ENCODE results near the gene PTPRK. TPM values are rescaled to one million over a fixed set of nuclear protein-coding genes. Genes with fewer than 3 reads are reported as not detected.

Gene PTPRK
- total RNA-seq, 1 experiment from 2014 or later = 34.2 TPM

DNA sequence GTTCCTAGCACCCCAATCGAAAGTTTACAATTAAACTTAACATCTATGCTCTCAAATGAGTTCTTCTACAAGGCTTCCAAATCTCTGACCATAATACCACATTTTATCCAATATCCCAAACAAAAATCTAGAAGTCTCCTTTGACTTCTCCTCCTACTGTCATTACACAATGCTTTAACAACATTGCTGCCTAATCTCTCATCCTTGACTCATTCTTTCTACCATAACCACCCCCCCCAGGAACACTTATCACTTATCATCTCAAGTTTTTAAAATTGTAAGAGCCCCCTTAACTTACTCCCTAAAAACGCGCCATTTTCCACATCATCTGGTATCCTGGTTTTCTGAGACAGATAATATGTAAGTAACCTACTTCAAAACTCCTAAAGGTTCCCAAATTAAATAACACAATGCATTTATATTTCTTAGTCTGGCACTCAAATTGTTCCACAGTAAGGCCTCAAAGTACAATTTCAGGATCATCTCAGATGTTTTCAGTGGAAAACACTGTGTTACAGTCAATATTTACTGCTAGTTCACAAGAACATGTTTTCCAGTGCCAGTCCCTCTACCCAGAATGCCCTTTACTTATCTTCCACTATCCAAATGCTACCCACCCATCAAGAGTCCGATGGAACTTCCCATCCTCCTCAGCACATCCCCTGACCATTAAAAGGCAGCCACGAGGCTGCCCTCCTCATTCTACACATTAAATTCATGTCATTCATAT lies 311.4 kb downstream of the PTPRK start:
- Histone ChIP-seq H3K9me2 (ENCODE audit: insufficient read depth) (no peaks in the 10 kb centered on the region), H3K4me2 (ENCODE audit: low read length) (no peak overlapping the region), H3K9me3 (ENCODE audit: control insufficient read depth in 1 of 2, insufficient read depth in 1 of 2, low read depth in 1 of 2, low read length in 2 of 2) (no peaks in the 10 kb centered on the region), H3K79me2 (ENCODE audit: insufficient read depth, low read length) (no peaks in the 10 kb centered on the region), H4K20me1 (ENCODE audit: insufficient read depth) (no peaks in the 10 kb centered on the region), H3K27me3 (ENCODE audit: insufficient read depth, low read length) (no peaks in the 10 kb centered on the region), H3K4me3 (replicated peaks in 1 of 2; ENCODE audit: low read depth in 1 of 2, low read length in 2 of 2) (no peak overlapping the region), H3K9ac (ENCODE audit: low read length) (no peak overlapping the region), H2AFZ (ENCODE audit: low read depth, low read length, poor library complexity, severe bottlenecking) (no peak overlapping the region), H3K36me3 (ENCODE audit: control insufficient read depth in 1 of 2, insufficient read depth in 2 of 2, low read length in 2 of 2) (no peaks in the 10 kb centered on the region), H3K27ac (ENCODE audit: low read depth, low read length) (no peak overlapping the region), H3K4me1 (ENCODE audit: control insufficient read depth in 1 of 2, insufficient read depth in 2 of 2, low read length in 2 of 2) (no peaks in the 10 kb centered on the region)
- intact Hi-C loops (cut with micrococcal nuclease) = no loop called here
- TF ChIP-seq EZH2phosphoT487 (IDR thresholded peaks at IDR 0.05; ENCODE audit: borderline replicate concordance) (no peak), YY1 (IDR thresholded peaks at IDR 0.05; ENCODE audit: extremely low read depth, insufficient replicate concordance, low read depth, low read length) (no peak), POLR2AphosphoS5 (IDR thresholded peaks at IDR 0.05; ENCODE audit: low read depth, low read length) (no peak), ZBTB33 (IDR thresholded peaks at IDR 0.05; ENCODE audit: extremely low read depth, insufficient replicate concordance, low read length) (no peak)
- no TSS peak for BruUV-seq (replicated peaks)
- no peak for ATAC-seq
- DNase-seq (ENCODE audit: low read depth, low spot score) = no peak
- ChIA-PET POLR2A (no interaction called here), CTCF (no interaction called here), RAD21 (ENCODE audit: low non-redundant PET in 1 of 2, low total read pairs in 2 of 2, uncharacterized antibody in 2 of 2, unreplicated experiment in 2 of 2) (no interaction called here)

DNA sequence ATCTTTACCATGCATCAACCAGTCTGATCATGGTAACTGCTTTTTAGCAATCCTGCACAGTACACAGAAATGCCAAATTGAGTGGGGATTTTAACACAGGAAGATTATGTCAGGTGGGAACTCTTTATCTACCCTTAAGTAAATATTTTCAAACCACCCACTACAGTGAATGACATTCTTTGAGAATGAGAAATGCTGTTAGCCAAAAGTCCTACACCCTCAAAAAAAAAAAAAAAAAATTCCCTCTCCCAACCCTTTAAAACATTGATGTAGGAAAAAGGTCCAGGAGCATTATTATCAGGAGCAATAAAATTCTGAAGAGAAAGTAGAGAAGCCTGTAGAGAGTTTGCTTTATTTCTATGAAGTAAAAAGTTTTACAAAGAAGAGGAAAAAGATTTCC lies 312.3 kb downstream of the PTPRK start:
- no peak overlapping the region for H2AFZ ChIP-seq (ENCODE audit: low read depth, low read length, poor library complexity, severe bottlenecking)
- no peaks in the 10 kb centered on the region for H3K27me3 ChIP-seq (ENCODE audit: insufficient read depth, low read length)
- H4K20me1 ChIP-seq (ENCODE audit: insufficient read depth) = no peaks in the 10 kb centered on the region
- no peak for ATAC-seq
- BruUV-seq (replicated peaks) = no TSS peak
- no peaks in the 10 kb centered on the region for H3K79me2 ChIP-seq (ENCODE audit: insufficient read depth, low read length)
- no peaks in the 10 kb centered on the region for H3K9me3 ChIP-seq (ENCODE audit: control insufficient read depth in 1 of 2, insufficient read depth in 1 of 2, low read depth in 1 of 2, low read length in 2 of 2)
- H3K27ac ChIP-seq (ENCODE audit: low read depth, low read length) = no peak overlapping the region
- ChIA-PET POLR2A (no interaction called here), RAD21 (ENCODE audit: low non-redundant PET in 1 of 2, low total read pairs in 2 of 2, uncharacterized antibody in 2 of 2, unreplicated experiment in 2 of 2) (no interaction called here), CTCF (no interaction called here)
- no peak for DNase-seq (ENCODE audit: low read depth, low spot score)
- H3K36me3 ChIP-seq (ENCODE audit: control insufficient read depth in 1 of 2, insufficient read depth in 2 of 2, low read length in 2 of 2) = no peaks in the 10 kb centered on the region
- no peak overlapping the region for H3K4me2 ChIP-seq (ENCODE audit: low read length)
- intact Hi-C loops (cut with micrococcal nuclease) = no loop called here
- H3K4me3 ChIP-seq (replicated peaks in 1 of 2; ENCODE audit: low read depth in 1 of 2, low read length in 2 of 2) = no peak overlapping the region
- no peak overlapping the region for H3K9ac ChIP-seq (ENCODE audit: low read length)
- no peaks in the 10 kb centered on the region for H3K9me2 ChIP-seq (ENCODE audit: insufficient read depth)
- H3K4me1 ChIP-seq (ENCODE audit: control insufficient read depth in 1 of 2, insufficient read depth in 2 of 2, low read length in 2 of 2) = no peaks in the 10 kb centered on the region
- TF ChIP-seq SIN3A (IDR thresholded peaks at IDR 0.05; ENCODE audit: low read depth) (no peak), EZH2 (IDR thresholded peaks at IDR 0.05) (no peak)
